M059J (cell line): Measurements from ENCODE around the gene ANO1. TPM values are rescaled to one million over a fixed set of nuclear protein-coding genes. Genes with fewer than 3 reads are reported as not detected.

Source experiments
- DNase-seq: peaks from one replicate; pipeline ENCODE4 v3.0.0-alpha.2; 2012; ENCODE audit warnings: low read depth
- total RNA-seq: library from RNA; depleted of rRNA; stranded (reverse); fragments of >200 nt; shearing (Covaris generic); gene quantifications from 2 replicates; pipeline ENCODE4 v1.2.3, GENCODE V29; 2014

The ANO1 gene
- total RNA-seq, 1 experiment from 2014 or later = not detected

DNA sequence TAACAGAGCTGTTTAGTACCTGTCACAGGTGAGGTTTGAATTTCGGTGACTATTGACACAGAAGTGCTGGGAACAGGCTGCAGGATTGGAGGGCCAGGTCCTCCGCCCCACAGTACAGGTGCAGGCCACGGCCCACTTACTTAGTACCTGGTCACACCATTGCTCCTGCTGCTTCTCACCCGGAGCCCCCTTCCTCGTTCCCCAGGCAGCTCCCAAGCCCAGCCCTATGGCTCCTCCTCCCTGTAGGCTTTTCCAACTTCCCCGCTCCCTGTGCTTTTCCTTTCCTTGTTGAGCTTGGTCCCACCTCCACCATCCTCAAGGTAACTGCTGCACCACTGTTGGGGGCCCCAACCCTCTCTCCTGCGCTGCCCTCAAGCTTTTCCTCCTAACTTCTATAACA is 27.9 kb upstream of the ANO1 start:
- no peak for DNase-seq

DNA sequence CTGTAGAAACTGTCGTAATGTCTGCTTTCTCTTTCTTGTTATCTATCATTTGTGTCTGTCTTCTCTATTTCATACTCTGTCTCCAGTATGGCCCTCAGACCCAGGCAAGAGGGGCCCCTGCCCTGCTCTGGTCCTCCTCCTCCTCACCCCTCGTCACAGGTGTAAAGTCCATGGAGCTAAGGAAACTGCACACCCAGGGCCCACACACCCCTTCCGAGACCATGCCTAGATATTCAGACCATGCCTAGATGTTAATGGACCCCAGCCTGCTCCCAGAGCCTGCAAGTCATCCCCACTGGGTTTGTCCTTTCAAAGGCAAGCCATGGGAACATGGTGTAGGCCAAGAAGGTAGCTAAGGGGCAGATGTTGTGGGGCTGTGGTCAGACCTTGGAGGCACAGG is 24.1 kb upstream of the ANO1 start:
- no peak for DNase-seq

DNA sequence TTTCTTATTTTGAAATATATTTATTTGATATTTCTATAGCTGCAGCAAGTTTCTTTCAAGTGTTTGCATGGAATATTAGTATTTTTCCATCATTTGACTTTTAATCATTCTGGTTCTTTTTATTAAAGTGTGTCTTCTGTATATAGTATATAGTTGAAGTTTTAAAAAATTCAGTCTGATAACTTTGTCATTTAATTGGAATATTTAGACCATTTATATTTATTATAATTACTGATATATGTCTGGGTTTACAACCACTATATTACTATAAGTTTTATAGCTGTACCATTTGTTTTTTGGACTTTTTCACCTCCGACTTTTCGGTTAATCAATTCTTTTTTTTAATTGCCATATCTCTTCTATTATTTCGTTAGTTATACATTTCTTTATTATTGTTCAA is 22.7 kb upstream of the ANO1 start:
- DNase-seq = no peak

DNA sequence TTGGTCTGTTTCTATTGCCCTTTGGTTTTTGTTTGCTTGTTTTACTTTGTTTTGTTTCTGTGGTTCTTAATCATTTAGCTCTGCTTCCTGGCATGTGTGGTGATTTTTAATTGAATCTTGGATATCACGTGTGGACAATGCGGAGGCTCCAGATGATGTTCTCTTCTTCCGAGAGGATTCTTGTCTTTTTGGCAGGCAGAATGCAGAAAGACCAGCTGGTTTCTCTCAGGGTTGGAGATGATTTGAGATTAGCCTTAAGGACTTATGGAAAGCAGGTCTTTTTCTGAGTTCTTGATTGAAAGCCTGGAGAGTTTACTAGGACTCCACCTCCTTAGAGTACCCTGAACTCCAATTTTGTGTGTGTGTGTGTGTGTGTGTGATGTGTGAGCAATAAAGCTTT is 21.0 kb upstream of the ANO1 start:
- DNase-seq = no peak

DNA sequence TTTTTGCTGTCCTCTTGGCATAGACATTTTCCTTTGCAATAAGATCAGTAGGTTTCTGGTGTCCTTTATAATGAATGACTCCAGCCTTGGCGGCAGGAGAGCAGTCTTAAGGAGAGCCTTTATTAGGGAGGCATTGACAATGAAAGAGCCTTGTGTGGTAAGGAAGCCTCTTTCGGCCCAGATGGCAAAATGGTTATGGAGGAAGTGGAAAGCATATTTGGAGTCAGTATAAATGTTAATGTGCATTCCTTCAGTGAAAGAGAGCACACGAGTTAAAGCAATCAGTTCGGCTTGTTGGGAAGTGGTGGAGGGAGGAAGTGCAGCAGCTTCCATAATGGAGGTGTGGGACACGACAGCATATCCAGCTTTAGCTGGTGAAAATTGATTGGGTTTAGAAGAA is 18.1 kb upstream of the ANO1 start:
- DNase-seq = no peak

DNA sequence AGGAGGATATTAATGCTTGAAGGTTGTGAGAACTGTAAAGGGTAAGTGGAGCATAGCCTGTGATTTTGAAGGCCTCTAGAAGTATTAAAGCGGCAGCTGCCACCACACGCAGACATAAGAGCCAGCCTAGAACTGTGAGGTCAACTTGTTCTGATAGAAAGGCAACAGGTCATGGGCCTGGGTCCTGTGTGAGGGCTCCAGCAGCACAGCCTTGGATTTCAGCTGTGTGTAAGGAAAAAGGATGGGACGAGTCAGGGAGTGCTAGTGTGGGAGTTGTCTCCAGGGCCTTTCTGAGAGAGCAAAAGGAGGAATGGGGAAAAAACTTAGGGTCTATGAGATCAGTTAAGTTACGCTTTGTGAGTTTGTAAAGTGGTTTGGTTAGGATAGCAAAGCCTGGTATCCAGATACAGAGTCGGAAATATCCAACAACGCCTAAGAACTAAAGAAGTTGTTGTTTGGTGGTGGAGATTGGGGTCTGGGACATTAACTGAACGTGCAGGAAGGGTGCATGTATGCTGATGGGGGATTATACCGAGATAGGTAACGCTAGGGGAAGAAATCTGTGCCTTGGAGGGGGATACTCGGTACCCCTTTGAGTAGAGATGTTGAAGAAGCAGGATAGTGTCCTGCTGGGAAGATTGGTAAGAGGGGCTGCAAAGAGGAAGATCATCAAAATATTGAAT is 17.4 kb upstream of the ANO1 start:
- DNase-seq = no peak

DNA sequence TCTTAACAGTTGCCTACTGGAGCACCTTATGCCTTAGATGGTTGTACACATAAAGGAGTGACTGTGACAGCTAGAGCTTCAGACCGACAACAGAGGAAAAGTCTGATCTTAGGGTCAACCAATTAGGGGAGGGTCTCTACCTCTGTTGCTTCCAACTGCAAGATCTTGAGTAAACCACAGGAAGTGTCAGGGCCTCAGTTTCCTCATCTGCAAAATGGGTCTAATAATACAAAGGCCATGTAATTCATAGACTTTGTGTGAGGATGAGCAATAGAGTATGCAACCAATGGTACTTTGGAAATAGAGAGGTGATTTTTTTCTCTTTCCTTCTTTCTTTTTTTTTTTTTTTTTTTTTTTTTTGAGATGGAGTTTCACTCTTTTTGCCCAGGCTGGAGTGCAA is 16.4 kb upstream of the ANO1 start:
- no peak for DNase-seq

DNA sequence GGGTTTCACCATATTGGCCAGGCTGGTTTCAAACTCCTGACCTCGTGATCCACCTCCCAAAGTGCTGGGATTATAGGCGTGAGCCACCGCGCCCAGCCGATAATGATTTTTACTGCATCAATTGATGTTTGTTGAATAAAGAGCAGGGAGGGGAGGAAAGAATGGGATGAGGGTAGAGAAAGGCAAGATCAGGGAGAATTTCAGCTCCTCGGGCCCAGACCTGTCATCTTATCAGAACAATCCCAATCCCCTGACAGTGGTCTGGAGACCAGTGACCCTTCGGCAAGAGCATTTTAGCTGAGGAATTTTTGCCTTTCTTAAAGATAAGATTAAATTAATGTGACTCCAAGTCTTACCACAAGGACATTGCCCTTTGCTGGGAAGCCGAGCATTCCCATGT is 15.0 kb upstream of the ANO1 start:
- no peak for DNase-seq

DNA sequence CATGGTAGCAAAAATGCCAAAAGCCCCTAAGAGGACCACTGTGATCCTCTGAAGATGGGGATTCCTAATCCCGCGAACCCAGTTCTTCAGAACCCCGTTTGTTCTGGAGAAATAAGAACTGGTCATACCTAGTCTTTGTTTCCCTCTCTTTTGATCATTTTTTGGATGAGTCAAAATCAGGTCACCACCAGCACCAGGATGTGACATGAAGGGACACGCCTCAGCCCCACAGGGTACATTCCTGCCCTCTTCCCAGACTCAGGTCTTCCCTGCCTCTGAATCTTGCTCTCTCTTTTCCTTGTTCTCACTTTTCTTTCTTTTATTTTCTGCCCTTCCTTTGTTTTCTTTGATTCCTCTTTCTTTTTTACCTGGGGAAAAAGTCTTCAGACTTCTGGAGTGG is 14.6 kb upstream of the ANO1 start:
- no peak for DNase-seq

DNA sequence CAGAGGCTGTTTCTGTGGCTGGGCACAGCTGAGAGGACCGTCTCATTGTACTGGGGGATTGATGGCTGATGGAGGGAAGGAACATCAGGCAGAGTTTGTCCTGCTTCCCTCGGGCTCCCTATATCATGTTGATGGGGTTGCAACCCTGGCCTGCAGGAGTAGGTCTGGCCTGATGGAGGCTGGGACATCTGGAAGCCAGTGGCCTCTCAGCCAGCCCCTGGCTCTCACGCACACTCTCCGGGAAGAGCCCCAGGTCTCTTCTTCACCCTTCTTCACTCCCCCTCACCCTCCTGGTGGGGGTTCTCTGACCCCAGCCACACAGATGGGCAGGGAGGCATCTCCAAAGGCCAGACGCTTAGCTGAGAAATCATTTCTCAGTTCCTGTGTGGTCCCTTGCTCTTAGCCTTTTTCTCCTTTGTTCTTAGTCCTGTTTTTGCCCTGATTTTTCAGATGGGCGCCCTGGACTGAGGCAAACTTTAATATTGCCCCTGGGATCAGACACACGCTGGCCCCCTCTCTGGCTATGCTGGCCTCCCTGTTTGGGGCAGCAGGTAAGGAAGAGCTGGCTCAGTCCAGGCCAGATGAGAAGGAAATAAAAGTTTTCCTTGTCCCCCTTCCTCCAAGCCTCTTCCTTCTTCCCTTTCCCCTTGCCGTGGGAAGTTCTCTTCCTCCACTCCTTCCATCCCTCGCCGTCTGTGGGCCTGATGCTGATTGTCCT is 13.9 kb upstream of the ANO1 start:
- DNase-seq = no peak

DNA sequence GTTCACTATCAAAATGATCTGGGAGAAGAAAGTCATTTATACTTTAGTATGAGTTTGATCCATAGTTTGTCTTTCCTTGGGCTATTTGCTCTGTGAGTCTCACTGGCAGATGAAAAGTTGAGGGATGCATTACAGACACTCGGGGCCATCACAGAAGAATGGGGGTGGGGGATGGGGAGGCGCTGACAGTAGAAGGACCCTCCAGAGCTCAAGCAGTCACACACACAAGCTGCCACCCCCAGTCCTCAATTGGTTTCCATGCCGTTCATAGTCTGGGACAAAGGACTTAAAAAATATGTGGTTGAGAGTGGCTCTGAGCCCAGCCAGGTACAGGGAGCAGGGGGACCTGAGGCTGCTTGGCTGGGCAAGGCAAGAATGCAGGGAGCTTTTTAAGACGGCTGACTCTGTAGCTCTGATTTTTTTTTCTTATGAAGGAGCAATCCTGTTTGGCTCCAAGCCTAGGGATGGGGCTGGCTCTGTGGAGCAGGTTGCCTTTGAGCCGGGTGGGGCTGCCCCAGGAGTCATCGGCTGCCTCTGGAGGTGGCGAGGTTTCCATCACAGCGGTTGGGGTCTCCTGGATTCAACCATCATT is 13.3 kb upstream of the ANO1 start:
- DNase-seq = no peak

DNA sequence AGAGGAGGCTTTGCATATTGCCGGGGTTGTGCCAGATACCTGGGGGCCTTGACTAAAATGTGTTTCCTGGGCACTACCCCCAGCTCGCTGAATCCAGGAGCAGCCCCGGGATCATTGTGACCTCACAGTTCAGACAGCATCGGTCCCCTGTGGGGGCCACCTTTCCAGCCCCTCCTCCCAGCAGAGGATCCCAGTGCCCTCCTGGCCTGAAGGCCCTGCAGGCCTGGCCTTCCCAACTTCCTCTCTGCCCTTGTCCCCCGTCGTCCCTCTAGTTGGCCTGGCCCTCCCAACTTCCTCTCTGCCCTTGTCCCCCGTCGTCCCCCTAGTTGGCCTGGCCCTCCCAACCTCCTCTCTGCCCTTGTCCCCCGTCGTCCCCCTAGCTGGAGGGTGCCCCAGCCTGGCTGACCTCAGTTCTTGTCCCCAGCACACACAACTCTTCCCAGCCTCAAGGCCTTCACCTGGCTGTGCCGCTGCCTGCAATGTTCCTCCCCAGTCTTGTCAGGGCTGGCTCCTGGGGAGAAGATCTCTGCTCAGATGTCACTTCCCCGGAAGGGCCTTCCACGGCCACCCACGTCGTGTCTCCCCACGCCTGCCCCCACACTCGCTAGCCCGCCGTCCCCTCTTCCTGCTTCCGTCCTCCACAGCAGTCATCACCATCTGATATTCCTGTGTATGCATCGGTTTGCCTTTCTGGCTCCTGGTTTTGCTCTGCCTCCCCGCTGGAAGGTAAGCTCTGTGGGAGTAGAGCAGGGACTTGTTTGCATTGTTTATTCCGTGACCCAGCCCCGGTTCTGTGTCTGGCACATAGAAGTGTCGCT is 12.6 kb upstream of the ANO1 start:
- DNase-seq = no peak

DNA sequence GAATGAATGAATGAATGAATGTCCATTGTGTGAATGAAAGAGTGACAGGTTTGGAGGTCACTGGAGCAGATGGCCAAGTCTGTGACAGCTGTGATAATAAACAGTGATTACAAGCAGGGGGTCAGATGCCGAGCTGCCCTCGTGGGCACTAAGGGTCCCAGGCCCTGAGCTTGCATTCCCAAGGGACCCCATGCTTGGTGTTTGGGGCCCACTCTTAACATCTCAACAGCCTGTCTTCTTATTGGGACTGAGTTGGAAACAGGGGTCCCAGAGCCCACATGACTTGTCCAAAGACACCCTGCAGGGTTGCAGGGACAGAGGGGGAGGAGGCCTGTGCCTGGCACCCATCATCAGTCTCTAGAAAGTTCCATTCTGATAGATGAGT is 12.0 kb upstream of the ANO1 start:
- no peak for DNase-seq

DNA sequence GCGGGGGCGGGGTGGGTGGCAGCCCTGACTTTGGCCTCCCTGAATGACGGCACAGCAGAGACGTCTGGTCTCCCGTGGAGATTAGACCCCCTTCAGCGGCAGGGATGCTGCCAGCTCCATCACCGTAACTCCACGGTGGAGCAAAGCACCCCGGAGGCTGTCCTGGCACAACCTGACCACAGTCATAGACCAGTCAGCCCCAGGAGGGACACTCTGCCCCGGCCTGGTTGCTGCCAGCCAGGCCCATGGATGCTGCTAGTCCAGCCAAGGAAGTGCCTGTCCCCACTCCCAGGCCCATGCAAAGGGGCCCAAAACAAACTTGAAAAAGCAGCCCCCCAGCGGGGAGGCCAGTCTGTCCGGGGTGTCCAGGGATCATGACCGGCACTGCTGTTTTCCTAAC is 11.5 kb upstream of the ANO1 start:
- no peak for DNase-seq

DNA sequence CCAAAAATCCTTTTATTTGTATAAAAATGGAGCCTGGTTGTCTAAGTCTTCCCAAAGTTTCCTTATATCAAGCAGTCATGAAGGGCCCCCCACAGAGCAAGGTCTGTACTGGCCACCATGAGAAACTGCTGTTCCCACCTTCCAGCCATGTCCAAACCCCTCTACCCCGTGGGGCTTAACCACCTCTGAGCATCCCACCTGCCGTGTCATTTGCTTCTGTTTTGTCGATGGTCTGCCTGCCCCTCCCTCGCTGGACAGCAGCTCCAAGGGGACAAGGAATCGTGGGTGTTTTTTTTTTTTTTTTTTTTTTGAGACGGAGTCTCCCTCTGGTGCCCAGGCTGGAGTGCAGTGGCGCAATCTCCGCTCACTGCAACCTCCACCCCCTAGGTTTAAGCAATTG is 11.1 kb upstream of the ANO1 start:
- DNase-seq = no peak

DNA sequence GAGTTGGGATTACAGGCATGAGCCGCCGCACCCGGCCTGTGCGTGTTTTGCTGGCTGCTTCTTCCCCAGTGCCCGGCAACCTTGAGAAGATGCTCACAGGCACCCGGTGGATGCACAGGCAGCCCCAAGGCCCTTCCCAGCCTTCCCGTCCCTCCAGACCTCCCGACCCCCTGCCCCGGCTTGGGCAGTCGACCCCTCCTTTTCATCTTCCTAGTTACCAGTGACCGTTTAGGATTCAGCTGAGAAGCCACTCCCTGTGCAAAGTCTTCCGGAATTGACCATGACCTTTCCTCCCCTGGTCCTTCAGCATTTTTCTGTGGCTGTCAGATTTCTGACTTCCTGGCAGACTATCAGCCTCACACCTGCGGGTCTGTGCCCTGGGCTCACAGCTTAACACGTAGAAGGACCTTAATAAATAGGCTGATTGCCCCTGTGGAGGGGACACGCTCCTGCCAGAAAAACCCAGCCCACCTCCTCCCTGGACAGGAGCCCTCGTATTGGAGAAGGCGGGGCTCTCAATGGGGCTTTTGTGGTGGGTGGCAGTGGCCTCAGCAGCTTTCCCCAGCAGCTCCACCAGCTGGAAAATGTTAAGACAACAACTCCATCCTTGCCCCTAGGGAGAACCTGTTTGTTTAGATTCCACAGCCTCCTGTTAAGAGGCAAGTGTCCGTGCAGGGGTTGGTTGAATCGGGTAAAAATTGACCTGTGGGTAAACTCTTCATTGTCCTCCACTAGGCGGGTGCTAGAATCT is 10.4 kb upstream of the ANO1 start:
- no peak for DNase-seq

DNA sequence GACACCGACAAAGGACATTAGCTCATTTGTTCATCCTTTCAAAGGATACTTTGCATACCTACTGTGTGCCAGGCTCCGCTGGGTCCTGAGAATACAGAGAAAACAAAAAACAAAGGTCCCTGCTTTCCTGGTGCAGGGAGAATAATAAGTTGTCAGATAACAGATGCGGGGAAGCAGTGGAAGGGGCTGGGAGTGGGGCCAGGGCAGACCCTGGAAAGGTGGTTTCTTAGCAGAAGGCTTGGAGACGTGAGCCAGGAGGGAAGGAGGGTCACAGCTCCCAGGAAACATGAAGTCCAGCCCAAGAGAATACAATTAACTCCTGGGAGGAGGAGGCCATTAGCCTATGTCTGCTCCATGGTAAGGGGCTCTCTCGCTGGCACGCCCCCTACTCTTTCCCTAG is 9.8 kb upstream of the ANO1 start:
- DNase-seq = no peak

DNA sequence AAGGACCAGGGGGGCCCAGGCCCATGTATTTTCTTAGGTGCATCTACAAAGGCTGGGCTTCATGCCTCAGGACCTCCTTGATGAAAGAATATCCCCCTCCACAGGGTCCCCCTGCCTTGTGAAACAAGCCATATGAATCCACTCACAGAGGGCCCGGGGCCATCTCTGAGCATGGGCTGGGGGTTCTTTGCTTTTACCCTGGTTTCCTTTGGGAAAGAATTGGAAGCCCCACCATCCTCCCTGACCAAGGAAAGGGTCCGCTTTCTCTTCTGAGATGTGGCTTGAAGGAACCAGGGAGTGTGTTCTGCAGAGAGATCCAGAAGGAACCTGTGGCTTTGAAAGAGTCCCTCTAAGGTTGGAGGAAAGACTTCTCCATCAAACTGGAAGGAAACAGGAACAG is 9.2 kb upstream of the ANO1 start:
- DNase-seq = no peak

DNA sequence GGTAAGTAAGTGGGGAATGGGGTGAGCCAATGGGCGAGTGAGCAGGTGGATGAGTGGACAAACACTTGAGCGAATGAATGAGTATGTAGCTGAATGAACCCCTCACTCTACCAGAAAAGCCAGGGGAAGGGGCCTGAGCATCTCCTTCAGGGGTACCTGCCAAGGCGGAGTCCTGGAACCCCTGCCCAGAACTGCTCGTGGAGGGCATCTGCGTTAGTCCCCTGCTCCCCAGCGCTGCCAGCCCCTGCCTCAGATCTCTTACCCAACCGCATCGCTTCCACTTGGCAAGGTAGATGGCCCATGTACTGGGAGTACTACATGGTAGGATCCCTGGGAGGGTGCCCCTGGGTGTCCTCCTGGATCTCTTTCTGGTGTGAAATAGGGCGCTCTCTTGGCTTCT is 7.4 kb upstream of the ANO1 start:
- DNase-seq = no peak

DNA sequence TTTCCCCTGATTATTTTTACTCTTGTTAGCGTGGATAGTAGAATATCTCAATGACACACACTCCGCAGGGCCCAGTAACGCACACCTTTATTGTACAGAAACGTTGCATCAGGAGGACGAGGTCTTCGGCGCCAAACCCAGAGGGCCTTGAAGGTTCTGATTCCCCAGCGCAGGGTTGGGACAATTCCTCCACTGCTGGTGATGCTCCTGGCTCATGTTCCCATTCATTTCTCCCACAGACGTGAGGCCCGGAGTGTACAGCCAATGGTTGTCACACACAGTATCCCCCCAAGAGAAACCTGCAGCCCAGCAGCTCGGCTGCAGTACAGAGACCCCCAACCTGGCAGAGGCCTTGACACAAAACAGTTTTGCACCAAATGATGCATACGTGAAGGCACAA is 6.1 kb upstream of the ANO1 start:
- no peak for DNase-seq

DNA sequence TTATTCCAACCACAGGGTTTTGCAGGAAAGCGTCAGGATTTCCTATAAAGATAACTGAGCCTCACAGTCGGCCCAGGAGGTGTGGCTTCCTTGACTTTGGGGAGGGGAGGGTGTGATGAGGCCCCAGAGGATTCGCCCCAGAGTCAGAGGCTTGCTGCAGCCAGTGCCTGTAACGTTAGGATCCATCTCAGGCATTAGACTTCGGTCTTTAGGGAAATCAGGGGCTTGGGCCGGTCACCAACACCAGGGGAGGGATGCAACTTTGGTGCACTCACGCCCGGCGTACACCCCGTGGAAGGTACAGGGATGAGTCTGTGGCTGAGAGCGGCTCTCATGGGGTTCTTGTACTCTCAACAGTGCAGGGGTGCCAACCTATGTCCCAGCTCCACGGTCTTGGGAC is 5.7 kb upstream of the ANO1 start:
- no peak for DNase-seq
